ENCODE results near the gene GALNT9. TPM values are rescaled to one million over a fixed set of nuclear protein-coding genes. Genes with fewer than 3 reads are reported as not detected.

GALNT9 gene
- total RNA-seq, 2 donors from 2014 or later, result 4.0 to 10.8 TPM

DNA sequence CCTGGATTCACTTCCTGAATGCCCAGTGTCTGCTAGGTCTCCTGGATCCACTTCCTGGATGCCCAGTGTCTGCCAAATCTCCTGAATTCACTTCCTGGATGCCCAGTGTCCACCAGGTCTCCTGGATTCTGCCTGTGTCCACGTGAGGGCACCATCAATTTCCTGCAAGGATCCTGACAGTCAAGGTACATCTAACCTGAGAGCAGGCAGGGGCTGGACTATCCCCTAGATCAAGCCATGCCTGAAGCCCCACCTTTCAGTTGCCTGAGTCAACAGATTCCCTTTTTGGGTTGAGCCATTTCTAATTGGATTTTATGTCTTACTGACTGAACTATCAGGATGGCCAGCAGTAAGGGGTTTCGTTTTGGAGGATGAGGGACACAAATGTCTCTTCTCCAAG, 49.5 kb downstream of the GALNT9 start:
- Histone ChIP-seq H3K27ac (no peak overlapping the region), H3K36me3 (no peaks in the 10 kb centered on the region), H3K4me3 (no peak overlapping the region), H3K9me3 (no peaks in the 10 kb centered on the region), H3K4me1 (no peaks in the 10 kb centered on the region), H3K27me3 (peaks cover 0 to 8% of the 10 kb centered on the region in 2 donors)
- no peak for TF ChIP-seq CTCF (IDR thresholded peaks at IDR 0.05)
- DNase-seq (ENCODE audit: low spot score), result no peak

DNA sequence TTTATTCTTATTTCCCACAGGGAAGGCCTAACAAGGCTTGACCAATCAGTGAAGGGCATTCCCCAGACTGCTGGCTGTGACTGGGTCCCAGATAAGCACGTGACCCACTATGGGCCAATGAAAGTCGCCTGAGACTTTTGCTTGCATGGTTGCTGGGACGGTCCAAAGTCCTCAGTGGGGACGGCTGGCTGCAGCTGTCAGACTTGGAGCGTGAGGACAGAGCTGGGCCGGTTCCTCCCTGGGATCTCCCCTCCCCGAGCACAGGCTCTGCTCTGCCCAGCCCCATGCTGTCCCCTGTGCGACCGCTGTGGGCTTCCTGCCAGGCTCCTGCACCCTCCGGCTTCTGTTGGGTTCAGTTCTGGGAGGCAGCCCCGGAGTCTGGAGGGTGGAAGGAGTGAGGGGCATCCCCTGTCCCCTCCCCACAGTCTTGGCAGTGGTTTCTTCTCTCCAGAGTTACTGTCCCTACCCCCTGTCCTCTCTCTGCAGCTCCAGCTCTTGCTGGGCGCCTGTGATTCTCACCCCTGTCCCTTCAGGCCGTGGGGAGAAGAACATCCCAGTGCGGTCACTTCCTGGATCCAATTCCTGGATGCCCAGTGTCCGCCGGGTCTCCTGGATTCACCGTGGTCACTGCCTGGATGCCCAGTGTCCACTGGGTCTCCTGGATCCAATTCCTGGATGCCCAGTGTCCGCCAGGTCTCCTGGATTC, 50.1 kb downstream of the GALNT9 start:
- Histone ChIP-seq H3K27me3 (peaks cover 0 to 8% of the 10 kb centered on the region in 2 donors), H3K36me3 (no peaks in the 10 kb centered on the region), H3K27ac (no peak overlapping the region), H3K4me3 (no peak overlapping the region), H3K4me1 (no peaks in the 10 kb centered on the region), H3K9me3 (no peaks in the 10 kb centered on the region)
- no peak for DNase-seq (ENCODE audit: low spot score)
- no peak for TF ChIP-seq CTCF (IDR thresholded peaks at IDR 0.05)

DNA sequence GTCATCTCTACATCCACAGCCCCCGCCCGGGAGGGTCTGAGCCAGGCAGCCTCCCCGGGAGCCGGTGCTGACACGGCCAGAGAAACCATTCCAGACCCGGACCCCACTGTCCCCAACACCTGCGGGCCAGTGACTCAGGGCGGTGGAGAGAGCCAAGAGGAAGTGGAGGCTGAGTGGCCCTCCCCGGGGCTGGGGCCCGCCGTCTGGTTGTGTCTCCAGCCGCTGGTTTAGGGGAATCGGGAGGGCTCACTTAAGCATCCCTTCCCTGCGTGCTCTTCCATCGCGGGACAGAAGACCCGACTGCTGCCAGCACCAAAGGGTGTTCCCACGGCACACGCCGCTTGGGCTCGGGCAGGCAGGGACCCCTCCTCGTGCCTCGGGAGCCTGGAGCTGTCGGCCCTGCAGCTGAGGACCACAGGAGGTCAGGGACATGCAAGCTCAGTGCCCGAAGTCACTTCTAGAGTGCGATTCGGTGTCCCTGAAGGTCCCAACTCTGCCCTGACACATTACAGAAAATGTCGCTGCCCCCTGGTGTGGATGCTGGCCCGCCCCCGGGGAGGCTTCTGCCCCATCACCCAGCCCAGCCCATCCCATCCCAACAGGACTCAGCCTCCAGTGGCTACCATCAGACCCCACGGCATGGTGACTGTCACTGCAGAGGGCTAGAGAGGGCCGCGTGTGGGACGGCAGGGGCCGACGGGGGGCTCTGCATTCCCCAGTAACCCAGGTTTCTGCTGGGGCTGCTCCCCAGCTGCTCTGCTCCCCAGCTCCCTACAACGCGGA, 50.8 kb downstream of the GALNT9 start:
- H3K27me3 ChIP-seq, result peaks cover 0 to 7% of the 10 kb centered on the region in 2 donors
- no peak for TF ChIP-seq CTCF (IDR thresholded peaks at IDR 0.05)
- no peaks in the 10 kb centered on the region for H3K9me3 ChIP-seq
- no peaks in the 10 kb centered on the region for H3K4me1 ChIP-seq
- no peaks in the 10 kb centered on the region for H3K36me3 ChIP-seq
- H3K4me3 ChIP-seq, result no peak overlapping the region
- H3K27ac ChIP-seq, result no peak overlapping the region
- DNase-seq (ENCODE audit: low spot score), result no peak

DNA sequence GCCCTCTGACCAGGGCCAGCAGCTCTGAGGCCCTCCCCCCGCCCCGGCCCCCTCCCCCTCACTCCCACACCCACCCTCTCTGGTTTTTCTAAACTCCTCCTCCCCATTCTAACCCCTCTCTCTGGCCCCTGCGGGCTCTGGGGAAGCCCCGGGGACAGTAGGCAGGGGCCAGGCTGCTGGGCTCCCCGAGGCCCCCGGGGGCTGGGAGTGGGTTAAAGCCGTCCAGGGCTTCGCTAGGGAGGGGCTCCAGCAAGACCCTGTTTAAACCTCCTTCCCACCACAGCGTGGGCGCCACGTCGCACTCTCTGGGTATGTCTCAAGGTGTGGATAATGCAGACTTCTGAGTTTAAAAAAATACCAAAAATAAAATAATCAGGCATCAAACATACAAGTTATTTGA, 51.4 kb downstream of the GALNT9 start:
- H3K27ac ChIP-seq, result no peak overlapping the region
- H3K27me3 ChIP-seq, result peaks cover 0 to under 1% of the 10 kb centered on the region in 2 donors
- TF ChIP-seq CTCF (IDR thresholded peaks at IDR 0.05), result no peak
- no peaks in the 10 kb centered on the region for H3K36me3 ChIP-seq
- no peak for DNase-seq (ENCODE audit: low spot score)
- no peaks in the 10 kb centered on the region for H3K9me3 ChIP-seq
- H3K4me3 ChIP-seq, result no peak overlapping the region
- H3K4me1 ChIP-seq, result no peaks in the 10 kb centered on the region

DNA sequence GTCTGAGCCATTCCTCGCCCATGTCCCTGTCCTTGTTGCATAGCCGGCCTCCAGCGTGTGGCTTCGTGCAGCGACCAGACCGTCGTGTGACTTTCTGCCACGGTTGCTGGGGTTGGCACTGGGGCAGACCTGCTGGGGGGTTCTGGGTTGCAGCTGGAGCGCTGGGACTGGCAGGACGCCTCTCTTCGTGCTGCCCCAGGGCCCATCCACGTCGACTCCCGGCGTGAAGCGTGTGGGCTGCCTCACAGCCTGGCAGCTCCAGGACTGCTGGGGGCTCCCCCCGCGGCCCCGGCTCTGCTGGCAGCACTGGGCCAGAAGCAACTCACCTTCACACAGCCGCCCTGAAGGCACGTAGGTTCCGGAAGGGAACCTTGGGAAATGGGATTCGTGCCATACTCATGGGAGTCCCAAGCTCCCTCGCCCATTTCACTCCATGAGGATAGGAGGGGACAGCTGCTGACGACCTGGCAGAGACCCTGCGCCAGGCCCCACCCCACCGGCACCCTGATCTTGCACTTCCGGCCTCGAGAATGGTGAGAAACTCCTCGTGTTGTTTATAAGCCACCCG, 51.9 kb downstream of the GALNT9 start:
- no peak overlapping the region for H3K4me3 ChIP-seq
- no peaks in the 10 kb centered on the region for H3K27me3 ChIP-seq
- DNase-seq (ENCODE audit: low spot score), result no peak
- H3K9me3 ChIP-seq, result no peaks in the 10 kb centered on the region
- H3K27ac ChIP-seq, result no peak overlapping the region
- TF ChIP-seq CTCF (IDR thresholded peaks at IDR 0.05), result no peak
- no peaks in the 10 kb centered on the region for H3K36me3 ChIP-seq
- no peaks in the 10 kb centered on the region for H3K4me1 ChIP-seq
